ENCODE data around the gene ACSL1. TPM values are rescaled to one million over a fixed set of nuclear protein-coding genes. Genes with fewer than 3 reads are reported as not detected.
"Not testable (repeated sequence)": the region's sequence is repeated elsewhere in the genome, so short reads cannot be mapped to it uniquely, and the experiment has no call there.

The ACSL1 gene
- total RNA-seq, 1 donor from 2014 or later = 60.3 TPM

GRCh38 chr4:184785813-184786212 is 40.0 kb downstream of the ACSL1 start:
- TF ChIP-seq, protein P1, sequence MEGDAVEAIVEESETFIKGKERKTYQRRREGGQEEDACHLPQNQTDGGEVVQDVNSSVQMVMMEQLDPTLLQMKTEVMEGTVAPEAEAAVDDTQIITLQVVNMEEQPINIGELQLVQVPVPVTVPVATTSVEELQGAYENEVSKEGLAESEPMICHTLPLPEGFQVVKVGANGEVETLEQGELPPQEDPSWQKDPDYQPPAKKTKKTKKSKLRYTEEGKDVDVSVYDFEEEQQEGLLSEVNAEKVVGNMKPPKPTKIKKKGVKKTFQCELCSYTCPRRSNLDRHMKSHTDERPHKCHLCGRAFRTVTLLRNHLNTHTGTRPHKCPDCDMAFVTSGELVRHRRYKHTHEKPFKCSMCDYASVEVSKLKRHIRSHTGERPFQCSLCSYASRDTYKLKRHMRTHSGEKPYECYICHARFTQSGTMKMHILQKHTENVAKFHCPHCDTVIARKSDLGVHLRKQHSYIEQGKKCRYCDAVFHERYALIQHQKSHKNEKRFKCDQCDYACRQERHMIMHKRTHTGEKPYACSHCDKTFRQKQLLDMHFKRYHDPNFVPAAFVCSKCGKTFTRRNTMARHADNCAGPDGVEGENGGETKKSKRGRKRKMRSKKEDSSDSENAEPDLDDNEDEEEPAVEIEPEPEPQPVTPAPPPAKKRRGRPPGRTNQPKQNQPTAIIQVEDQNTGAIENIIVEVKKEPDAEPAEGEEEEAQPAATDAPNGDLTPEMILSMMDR (IDR thresholded peaks at IDR 0.05; ENCODE audit: insufficient read depth, low read length, severe bottlenecking) = no peak
- Histone ChIP-seq H3K36me3 (ENCODE audit: control insufficient read depth, insufficient read depth, low read length) (peaks cover 17% of the 10 kb centered on the region), H3K4me3 (ENCODE audit: low read depth, low read length) (no peak overlapping the region), H3K27me3 (ENCODE audit: control insufficient read depth, insufficient read depth, low read length) (no peaks in the 10 kb centered on the region)
- DNase-seq (ENCODE audit: low read depth) = no peak
- FAIRE-seq = peak; percentile 70

GRCh38 chr4:184784628-184785257 is 41.0 kb downstream of the ACSL1 start:
- peaks cover 17% of the 10 kb centered on the region for H3K36me3 ChIP-seq (ENCODE audit: control insufficient read depth, insufficient read depth, low read length)
- TF ChIP-seq, protein P1 (IDR thresholded peaks at IDR 0.05; ENCODE audit: insufficient read depth, low read length, severe bottlenecking) = no peak
- DNase-seq (ENCODE audit: low read depth) = no peak
- no peak overlapping the region for H3K4me3 ChIP-seq (ENCODE audit: low read depth, low read length)
- peak; percentile 75 for FAIRE-seq
- no peaks in the 10 kb centered on the region for H3K27me3 ChIP-seq (ENCODE audit: control insufficient read depth, insufficient read depth, low read length)

GRCh38 chr4:184782731-184783373 is 42.9 kb downstream of the ACSL1 start:
- TF ChIP-seq, protein P1 (IDR thresholded peaks at IDR 0.05; ENCODE audit: insufficient read depth, low read length, severe bottlenecking) = no peak
- DNase-seq (ENCODE audit: low read depth) = no peak
- H3K27me3 ChIP-seq (ENCODE audit: control insufficient read depth, insufficient read depth, low read length) = no peaks in the 10 kb centered on the region
- H3K36me3 ChIP-seq (ENCODE audit: control insufficient read depth, insufficient read depth, low read length) = peaks cover 12% of the 10 kb centered on the region
- no peak for FAIRE-seq
- no peak overlapping the region for H3K4me3 ChIP-seq (ENCODE audit: low read depth, low read length)

DNA sequence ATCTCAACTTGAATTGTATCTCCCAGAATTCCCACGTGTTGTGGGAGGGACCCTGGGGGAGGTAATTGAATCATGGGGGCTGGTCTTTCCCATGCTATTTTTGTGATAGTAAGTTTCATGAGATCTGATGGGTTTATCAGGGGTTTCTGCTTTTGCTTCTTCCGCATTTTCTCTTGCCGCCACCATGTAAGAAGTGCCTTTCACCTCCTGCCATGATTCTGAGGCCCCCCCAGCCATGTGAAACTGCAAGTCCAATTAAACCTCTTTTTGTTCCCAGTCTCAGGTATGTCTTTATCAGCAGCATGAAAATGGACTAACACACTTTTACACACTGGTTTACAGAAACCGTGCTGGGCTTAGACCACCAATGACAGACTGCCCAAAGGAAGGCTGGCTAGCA is 46.6 kb downstream of the ACSL1 start:
- not testable (repeated sequence) for DNase-seq (ENCODE audit: low read depth); H3K4me3 ChIP-seq (ENCODE audit: low read depth, low read length); FAIRE-seq; H3K27me3 ChIP-seq (ENCODE audit: control insufficient read depth, insufficient read depth, low read length)
- H3K36me3 ChIP-seq (ENCODE audit: control insufficient read depth, insufficient read depth, low read length) = peaks cover 11% of the 10 kb centered on the region

DNA sequence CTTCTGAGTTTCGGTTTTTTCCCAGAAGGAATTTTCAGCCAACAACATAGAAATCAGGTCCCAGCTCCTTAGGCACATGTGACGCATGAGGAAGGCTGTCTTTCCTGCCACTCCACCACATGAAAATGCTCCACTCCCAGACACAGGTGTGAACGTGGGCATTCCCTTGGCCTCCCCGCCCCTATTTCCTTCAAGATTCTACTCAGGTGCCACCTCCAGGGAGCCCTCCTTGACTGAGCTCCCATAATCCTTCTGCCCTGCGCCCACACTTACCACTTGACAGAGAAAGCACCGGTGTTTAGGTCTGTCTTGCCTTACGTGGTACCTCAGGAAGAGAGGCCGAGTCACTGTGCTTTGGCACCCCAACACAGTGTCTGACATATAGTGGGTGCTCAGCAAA is 47.4 kb downstream of the ACSL1 start:
- peaks cover 10% of the 10 kb centered on the region for H3K36me3 ChIP-seq (ENCODE audit: control insufficient read depth, insufficient read depth, low read length)

GRCh38 chr4:184776821-184777220 is 48.9 kb downstream of the ACSL1 start:
- no peak for FAIRE-seq
- peaks cover 10% of the 10 kb centered on the region for H3K36me3 ChIP-seq (ENCODE audit: control insufficient read depth, insufficient read depth, low read length)

More for the DNA sequence above, 47.4 kb downstream of the ACSL1 start:
- DNase-seq (ENCODE audit: low read depth) (no peak), FAIRE-seq (peak; percentile 23)
- TF ChIP-seq, protein P1 (IDR thresholded peaks at IDR 0.05; ENCODE audit: insufficient read depth, low read length, severe bottlenecking) = no peak
- H3K27me3 ChIP-seq (ENCODE audit: control insufficient read depth, insufficient read depth, low read length) = no peaks in the 10 kb centered on the region
- no peak overlapping the region for H3K4me3 ChIP-seq (ENCODE audit: low read depth, low read length)

More at GRCh38 chr4:184776821-184777220, 48.9 kb downstream of the ACSL1 start:
- Histone ChIP-seq H3K4me3 (ENCODE audit: low read depth, low read length) (no peak overlapping the region), H3K27me3 (ENCODE audit: control insufficient read depth, insufficient read depth, low read length) (no peaks in the 10 kb centered on the region)
- TF ChIP-seq, protein P1 (IDR thresholded peaks at IDR 0.05; ENCODE audit: insufficient read depth, low read length, severe bottlenecking) = no peak
- DNase-seq (ENCODE audit: low read depth) = no peak
